PFSK-1 (cell line): Measurements from ENCODE around the gene SETD1B.

ENCODE experiments used
- REST ChIP-seq, 2 experiments: IDR thresholded peaks; 2 replicates each; pipeline versions ENCODE4 v1.6.1 to v1.8.0; 2011 to 2012; ENCODE audit warnings: low read depth in 2 of 2, low read length in 2 of 2, control low read depth in 1 of 2, inconsistent platforms in 1 of 2, mild to moderate bottlenecking in 1 of 2, moderate library complexity in 1 of 2; ENCODE audit not compliant: insufficient read depth in 1 of 2
- TAF1 ChIP-seq: IDR thresholded peaks from 2 replicates; pipeline ENCODE4 v1.6.1; 2012; ENCODE audit warnings: low read length, control low read depth, borderline replicate concordance; ENCODE audit not compliant: insufficient read depth

- TF ChIP-seq TAF1 (no peak), REST (IDR thresholded peaks at IDR 0.05; ENCODE audit: insufficient read depth in 1 of 2, low read depth in 2 of 2, low read length in 2 of 2) (no peak)
These were observed 34.3 kb downstream of the SETD1B start for GRCh38 chr12:121838126-121838525.
